DMS 273 (cell line): ENCODE results near the gene CAVIN4.

Source experiments
- DNase-seq: peaks from one replicate; lab custom pipeline; 2025; ENCODE audit not compliant: unreplicated experiment; lab: John Stamatoyannopoulos, UW

CAVIN4 gene

DNA sequence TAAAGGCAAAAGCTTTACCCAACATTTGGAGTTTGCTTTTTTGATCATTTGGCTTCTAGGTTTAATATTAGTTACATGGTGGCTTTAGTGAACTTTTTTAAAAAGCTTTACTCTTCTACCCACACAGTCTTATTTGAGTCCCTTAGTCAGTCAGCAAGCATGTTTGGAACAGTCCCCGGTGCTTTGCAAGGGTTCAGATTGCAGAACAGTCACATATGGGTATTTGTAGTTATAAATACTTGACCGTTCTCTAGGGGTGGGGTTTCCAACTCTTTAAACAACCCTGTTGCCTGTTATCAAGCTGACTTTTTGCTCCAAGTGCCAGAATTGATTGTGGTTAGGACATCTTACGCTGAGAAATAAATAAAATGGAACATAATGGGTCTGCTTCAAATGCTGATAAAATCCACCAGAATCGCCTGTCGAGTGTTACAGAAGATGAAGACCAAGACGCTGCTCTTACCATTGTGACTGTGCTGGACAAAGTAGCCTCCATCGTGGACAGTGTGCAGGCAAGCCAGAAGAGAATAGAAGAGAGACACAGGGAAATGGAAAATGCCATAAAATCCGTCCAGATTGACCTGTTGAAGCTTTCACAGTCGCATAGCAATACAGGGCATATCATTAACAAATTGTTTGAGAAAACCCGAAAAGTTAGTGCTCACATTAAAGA lies at the start of gene CAVIN4:
Gene CAVIN4 (plus strand): TSS at position 304 of the 673 bp plus-strand sequence. CDS start 65 bp downstream, at position 369.
- no peak for DNase-seq

DNA sequence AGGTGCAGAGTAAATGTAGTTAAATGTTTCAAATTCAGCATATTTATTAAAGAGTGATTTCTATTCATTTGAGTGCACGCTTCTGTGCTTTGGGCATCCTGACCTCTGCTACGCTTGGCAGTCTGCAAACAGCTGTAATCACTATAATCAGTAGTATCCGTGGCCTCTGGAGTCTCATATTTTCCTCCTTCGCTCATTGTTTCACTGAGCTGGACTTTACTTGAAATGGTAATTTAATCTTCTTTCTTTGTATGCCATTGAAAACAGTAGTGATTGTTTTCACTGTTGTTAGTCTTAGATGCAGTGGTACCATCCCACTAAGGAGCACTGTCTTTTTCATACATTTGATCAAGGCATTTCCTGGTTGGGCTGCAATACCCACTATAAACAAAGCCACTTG lies 43.5 kb upstream of the CAVIN4 start:
- DNase-seq = no peak

DNA sequence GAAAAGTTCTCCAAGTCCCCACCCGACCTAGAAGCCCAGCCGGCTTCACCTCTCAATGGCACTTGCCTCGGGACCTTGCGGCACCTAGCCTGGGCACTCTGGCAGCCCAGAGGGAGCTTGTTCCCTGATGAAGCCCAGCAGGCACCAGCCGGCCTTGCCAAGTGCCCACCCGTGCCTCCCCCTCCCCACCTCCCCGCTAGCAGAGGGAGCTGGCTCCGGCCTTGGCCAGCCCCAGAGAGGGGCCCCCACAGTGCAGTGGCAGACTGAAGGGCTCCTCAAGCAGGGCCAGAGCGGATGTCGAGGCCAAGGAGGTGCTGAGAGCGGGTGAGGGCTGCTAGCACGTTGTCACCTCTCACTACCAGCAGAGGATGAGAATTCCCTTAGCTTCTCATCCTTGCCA lies 37.6 kb upstream of the CAVIN4 start:
- DNase-seq = no peak

GRCh38 chr9:100549048-100549447 lies 28.8 kb upstream of the CAVIN4 start:
- no peak for DNase-seq

DNA sequence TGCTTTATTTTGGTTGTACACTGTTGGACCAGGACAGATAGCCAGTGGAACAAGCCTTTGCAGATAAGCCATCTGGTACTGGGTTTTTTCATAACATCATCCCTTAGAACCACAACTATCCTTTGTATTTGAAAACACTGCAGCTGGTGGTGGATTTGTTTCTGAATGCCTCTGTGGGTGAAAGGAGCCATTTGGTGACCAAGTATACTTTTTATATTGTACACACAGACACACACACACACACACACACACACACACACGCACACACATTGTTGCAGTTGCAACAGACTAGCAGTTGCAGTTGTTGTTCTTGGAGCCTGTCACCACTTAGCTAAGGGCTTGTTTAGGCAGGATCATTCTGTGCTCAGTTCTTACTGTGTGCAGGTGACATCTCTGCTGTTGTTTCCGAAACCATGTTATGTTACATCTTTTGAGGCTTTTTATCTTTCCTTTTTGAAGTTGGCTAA lies 22.9 kb upstream of the CAVIN4 start:
- DNase-seq = peak; percentile 55

GRCh38 chr9:100555471-100555870 lies 22.4 kb upstream of the CAVIN4 start:
- DNase-seq = no peak

GRCh38 chr9:100557053-100557452 lies 20.8 kb upstream of the CAVIN4 start:
- no peak for DNase-seq

DNA sequence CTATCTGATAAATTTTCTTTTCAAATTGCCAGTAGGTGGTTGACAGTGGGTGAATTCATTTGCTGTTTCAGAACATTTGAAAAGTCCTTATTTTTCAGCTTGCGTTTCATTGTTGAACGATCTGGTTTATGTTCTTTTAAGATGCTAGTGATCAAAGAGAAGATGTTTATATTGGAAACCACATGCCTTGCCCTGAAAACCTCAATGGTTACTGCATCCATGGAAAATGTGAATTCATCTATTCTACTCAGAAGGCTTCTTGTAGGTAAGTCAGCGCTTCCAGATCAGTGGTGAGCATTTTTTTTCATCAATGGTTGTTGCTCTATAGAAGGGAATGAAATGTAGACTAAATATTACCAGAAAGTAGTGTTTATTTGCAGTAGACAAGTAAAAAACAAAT lies 16.6 kb upstream of the CAVIN4 start:
- DNase-seq = no peak

- no peak for DNase-seq
Observed at GRCh38 chr9:100567856-100568255, 10.0 kb upstream of the CAVIN4 start.

- peak; percentile 31 for DNase-seq
Observed at GRCh38 chr9:100573655-100574260, 4.1 kb upstream of the CAVIN4 start.

GRCh38 chr9:100575006-100575405 lies 2.9 kb upstream of the CAVIN4 start:
- no peak for DNase-seq

DNA sequence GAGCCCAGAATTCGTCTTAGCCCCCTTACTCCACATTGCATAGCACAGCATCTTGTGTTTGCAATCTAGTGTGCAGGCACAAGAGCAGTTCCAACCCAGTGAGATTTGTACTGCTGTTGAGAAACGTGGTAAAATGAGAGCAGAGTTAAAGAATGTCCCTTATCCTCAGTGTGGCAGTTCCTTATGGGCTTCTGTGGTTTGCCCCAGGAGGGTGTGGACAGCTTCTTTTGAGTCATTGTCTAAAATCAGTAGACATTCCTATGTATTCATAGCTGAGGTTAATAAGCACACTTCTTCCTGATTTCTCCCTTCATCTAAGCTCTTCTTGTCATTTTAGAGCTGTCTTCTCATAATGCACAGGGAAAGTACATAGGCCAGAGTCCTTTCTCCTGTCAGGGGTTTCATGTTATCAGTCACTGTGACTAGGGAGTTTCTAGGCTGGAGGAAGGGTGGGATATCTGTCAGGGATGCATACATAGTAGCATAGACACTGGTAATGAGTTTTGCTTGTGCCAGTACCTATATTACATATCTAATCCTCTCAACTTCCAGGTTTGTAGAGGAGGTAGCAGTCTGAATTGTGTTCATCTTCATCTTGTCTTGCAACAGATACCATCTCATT lies 2.0 kb upstream of the CAVIN4 start:
- no peak for DNase-seq

- no peak for DNase-seq
Observed at GRCh38 chr9:100578610-100579009, 731 bp downstream of the CAVIN4 start.

DNA sequence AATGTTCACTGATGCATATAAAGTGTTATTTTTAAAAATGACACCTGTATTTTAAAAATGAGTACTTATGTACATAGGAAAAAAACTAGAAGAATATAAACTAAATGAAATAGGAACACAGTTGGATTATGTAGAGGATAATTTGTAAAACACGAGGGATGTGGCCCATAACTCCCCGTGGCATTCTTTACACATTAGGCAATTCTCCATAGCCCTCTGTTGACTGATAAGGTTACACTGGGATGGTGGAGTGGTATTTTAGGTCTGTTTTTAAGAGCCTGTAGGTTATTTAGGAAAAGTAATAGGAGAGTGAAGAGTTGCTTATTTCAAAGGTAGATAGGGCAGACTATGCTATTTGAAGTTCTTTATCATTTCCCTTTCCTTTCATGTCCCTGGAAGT lies 1.8 kb downstream of the CAVIN4 start:
- peak; percentile 2 for DNase-seq

DNA sequence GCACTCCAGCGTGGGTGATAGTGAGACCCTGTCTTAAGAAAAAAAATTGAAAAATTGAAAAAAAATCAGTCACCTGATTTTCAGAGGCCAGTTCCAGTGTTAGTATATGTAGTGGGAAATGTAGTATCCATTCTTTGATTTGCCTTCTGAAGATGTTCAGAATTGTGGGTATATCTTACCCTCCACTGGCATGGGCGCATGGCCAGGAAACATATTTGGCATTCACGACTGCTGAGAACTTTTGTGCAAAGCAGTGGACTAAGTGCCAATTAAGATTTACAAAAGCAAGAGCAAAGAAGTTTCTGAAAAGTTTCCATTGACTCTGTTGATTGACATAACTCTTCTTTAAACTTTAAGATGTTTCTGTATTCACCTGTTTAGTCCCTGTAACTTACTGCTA lies 2.4 kb downstream of the CAVIN4 start:
- no peak for DNase-seq

GRCh38 chr9:100581081-100581480 lies 3.2 kb downstream of the CAVIN4 start:
- DNase-seq = no peak

GRCh38 chr9:100581661-100582060 lies 3.8 kb downstream of the CAVIN4 start:
- DNase-seq = no peak

DNA sequence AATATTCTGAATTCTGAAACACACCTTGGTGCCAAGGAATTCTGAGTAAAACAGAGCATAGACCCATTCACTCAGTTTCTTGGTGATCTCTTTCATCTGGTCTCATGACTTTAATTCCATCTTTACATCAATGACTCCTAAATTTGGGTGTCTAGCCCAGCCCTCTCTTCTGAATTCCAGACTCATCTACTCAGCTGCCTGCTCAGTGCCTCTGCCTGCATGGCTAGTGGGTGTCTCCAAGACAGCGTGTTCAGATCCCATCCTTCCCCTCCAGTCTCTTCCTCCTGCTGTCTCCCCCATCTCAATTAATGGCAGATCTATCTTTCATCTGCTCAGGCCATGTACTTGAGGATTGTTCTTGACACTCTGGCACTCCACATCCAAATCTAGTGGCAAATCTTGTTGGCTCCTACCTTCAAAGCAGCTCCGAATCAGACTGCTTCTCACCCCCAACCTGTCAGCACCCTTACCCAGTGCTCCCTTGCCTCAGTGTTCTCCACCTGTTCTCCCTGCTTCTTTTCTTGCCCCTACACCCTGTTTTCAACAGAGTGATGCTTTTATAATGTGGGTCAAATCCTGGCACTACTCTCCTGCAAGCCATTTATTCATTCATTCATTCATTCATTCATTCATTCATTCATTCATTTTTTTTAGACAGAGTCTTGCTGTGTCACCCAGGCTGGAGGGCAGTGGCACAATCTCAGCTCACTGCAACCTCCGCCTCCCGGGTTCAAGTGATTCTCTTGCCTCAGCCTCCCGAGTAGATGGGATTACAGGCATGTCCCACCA lies 5.3 kb downstream of the CAVIN4 start:
- no peak for DNase-seq

DNA sequence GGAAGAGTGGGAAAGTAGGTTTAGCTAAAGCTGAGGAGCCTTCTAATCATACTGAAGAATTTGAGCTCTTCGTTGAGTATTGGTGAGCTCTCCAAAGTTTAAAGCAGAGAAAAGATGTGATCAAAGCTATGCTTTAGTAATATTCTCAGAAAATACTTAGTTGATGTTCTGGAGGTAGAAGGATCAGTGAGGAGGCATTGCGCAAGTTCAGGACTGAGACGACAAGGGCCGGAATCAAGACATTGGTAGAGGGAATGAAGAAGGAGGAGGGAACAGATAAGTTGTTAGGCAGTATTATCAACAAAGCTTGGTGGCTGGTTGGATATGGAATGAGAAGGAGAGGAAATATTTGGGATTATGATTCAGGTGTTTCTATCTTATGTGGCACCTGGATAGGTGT lies 7.1 kb downstream of the CAVIN4 start:
- no peak for DNase-seq

GRCh38 chr9:100586093-100586492 lies 8.2 kb downstream of the CAVIN4 start:
- DNase-seq = no peak

DNA sequence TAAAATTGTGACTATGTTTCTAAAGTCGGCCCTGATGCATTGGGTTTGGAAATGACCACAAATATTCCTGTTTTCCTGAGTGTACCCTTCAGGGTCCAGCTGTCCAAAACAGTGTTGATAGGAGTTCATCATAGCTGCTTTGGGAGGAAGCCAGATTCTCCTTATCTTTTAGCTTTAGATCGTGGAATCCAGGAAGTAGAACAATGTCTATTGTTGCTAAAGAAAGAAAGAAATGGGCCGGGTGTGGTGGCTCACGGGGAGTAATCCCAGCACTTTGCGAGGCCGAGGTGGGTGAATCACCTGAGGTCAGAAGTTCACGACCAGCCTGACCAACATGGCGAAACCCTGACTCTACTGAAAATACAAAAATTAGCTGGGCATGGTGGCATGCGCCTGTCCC lies 9.5 kb downstream of the CAVIN4 start:
- no peak for DNase-seq

DNA sequence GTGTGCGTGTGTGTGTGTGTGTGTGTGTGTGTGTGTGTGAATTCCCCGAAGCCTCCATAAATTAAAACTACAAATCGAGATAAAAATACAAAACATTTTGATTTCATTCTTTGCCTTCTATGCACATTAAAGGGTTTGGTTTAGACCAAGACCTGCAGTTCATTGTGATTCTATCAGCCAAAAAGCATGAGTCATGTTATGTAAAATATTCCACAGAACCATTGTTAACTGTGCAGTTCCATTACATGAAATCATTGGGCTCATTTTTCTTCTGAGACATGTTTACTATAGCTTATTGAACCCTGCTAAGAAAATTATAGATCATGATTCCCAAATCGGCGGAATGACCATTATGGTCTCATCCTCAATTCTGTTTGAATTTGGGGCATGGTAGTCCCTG lies 11.7 kb downstream of the CAVIN4 start:
- no peak for DNase-seq
